HCT116 (cell line): Measurements from ENCODE around the gene ZNF775. TPM values are rescaled to one million over a fixed set of nuclear protein-coding genes. Genes with fewer than 3 reads are reported as not detected.

Experiments used
- ATAC-seq: fragments of 200-7000 bp; cut with Tn5 transposase; 2 replicates; pipeline ENCODE4 v1.9.1; 2020; ENCODE audit warnings: mild to moderate bottlenecking, moderate library complexity
- BruUV-seq: library from RNA; stranded (reverse); fragments of 400-500 nt; replicated peaks from 2 replicates; lab custom pipeline; 2021; lab: Mats Ljungman, UMichigan
- CTCF ChIA-PET: fragments of 300-600 bp; sonication (Branson Sonifier 250); formaldehyde crosslinking; loops from one replicate; lab custom pipeline; 2021; ENCODE audit warnings: antibody characterized with exemption; lab: Charles Lee
- POLR2A ChIA-PET: fragments of 300-600, 350-600 bp; sonication (Branson Sonifier 250); formaldehyde crosslinking; loops from one replicate; lab custom pipeline; 2021; ENCODE audit warnings: antibody characterized with exemption; lab: Charles Lee
- RAD21 ChIA-PET, 2 experiments: fragments of 300-600 bp; sonication (Branson Sonifier 250); formaldehyde crosslinking; loops; one replicate each; lab custom pipeline; 2023; ENCODE audit warnings: low total read pairs in 2 of 2; ENCODE audit not compliant: uncharacterized antibody in 2 of 2, unreplicated experiment in 2 of 2, low non-redundant PET in 1 of 2; lab: Charles Lee
- DNase-seq: peaks from one replicate; pipeline ENCODE4 v3.0.0-alpha.2; 2010; ENCODE audit warnings: low read depth, low spot score
- H2AFZ ChIP-seq: fragments of 200-600 bp; shearing (Covaris generic), sonication (generic); 2 replicates; pipeline ENCODE4 v1.6.1; 2017; ENCODE audit warnings: low read depth, mixed run types, mixed read lengths, antibody characterized with exemption, low read length; ENCODE audit not compliant: poor library complexity, severe bottlenecking
- H3K27ac ChIP-seq: 2 replicates; pipeline ENCODE4 v1.5.1; 2012; ENCODE audit warnings: low read depth, low read length
- H3K27me3 ChIP-seq: fragments of 200-600 bp; sonication (generic); 2 replicates; pipeline ENCODE4 v1.6.1; 2016; ENCODE audit warnings: mixed run types, low read length, mixed read lengths; ENCODE audit not compliant: insufficient read depth
- H3K36me3 ChIP-seq, 2 experiments: fragments of 200-500 bp in 1 of 2; fragments of 200-600 bp in 1 of 2; sonication (Bioruptor generic) in 1 of 2; sonication (generic) in 1 of 2; 2 replicates each; pipeline versions ENCODE4 v1.5.1 to v1.6.1; 2014 to 2016; ENCODE audit warnings: low read length in 2 of 2, inconsistent platforms in 1 of 2, mixed read lengths in 1 of 2, mixed run types in 1 of 2; ENCODE audit not compliant: insufficient read depth in 2 of 2, control insufficient read depth in 1 of 2
- H3K4me1 ChIP-seq, 2 experiments: fragments of 200-600 bp in 1 of 2; sonication (generic) in 1 of 2; 2 replicates each; pipeline versions ENCODE4 v1.5.1 to v1.6.1; 2012 to 2017; ENCODE audit warnings: low read length in 2 of 2, inconsistent platforms in 1 of 2, mild to moderate bottlenecking in 1 of 2, mixed read lengths in 1 of 2, mixed run types in 1 of 2, moderate library complexity in 1 of 2; ENCODE audit not compliant: insufficient read depth in 2 of 2, control insufficient read depth in 1 of 2
- H3K4me2 ChIP-seq: fragments of 200-600 bp; sonication (generic); 2 replicates; pipeline ENCODE4 v1.6.1; 2017; ENCODE audit warnings: mixed run types, low read length, mixed read lengths
- H3K4me3 ChIP-seq, 2 experiments: fragments of 200-600 bp in 1 of 2; sonication (generic) in 1 of 2; replicated peaks in 1 of 2; 2 replicates each; pipeline ENCODE4 v1.5.1; 2011 to 2016; ENCODE audit warnings: low read length in 2 of 2, control low read depth in 1 of 2, low read depth in 1 of 2, mild to moderate bottlenecking in 1 of 2, mixed read lengths in 1 of 2, mixed run types in 1 of 2
- H3K79me2 ChIP-seq: fragments of 200-600 bp; sonication (generic); 2 replicates; pipeline ENCODE4 v1.6.1; 2017; ENCODE audit warnings: mild to moderate bottlenecking, mixed run types, low read length, moderate library complexity, mixed read lengths; ENCODE audit not compliant: insufficient read depth
- H3K9ac ChIP-seq: fragments of 200-600 bp; sonication (generic); 2 replicates; pipeline ENCODE4 v1.6.1; 2016; ENCODE audit warnings: low read length, mixed read lengths
- H3K9me2 ChIP-seq: fragments of 200-600 bp; sonication (generic), shearing (Covaris generic); 2 replicates; pipeline ENCODE4 v1.6.1; 2017; ENCODE audit warnings: mixed run types, mild to moderate bottlenecking, moderate library complexity; ENCODE audit not compliant: insufficient read depth
- H3K9me3 ChIP-seq, 2 experiments: fragments of 200-500 bp in 1 of 2; fragments of 200-600 bp in 1 of 2; sonication (Bioruptor generic) in 1 of 2; sonication (generic) in 1 of 2; 2 replicates each; pipeline ENCODE4 v1.6.1; 2014 to 2017; ENCODE audit warnings: low read length in 2 of 2, mixed read lengths in 2 of 2, inconsistent platforms in 1 of 2, low read depth in 1 of 2, mild to moderate bottlenecking in 1 of 2, mixed run types in 1 of 2, moderate library complexity in 1 of 2; ENCODE audit not compliant: control insufficient read depth in 1 of 2, insufficient read depth in 1 of 2
- H4K20me1 ChIP-seq: fragments of 200-600 bp; sonication (generic), shearing (Covaris generic); 2 replicates; pipeline ENCODE4 v1.6.1; 2017; ENCODE audit warnings: mixed run types, mild to moderate bottlenecking, moderate library complexity; ENCODE audit not compliant: insufficient read depth
- CEBPB ChIP-seq: IDR thresholded peaks from 2 replicates; pipeline ENCODE4 v1.6.1; 2012; ENCODE audit warnings: low read depth
- CTCF ChIP-seq, 3 experiments: fragments of 200-600 bp in 1 of 3; sonication (generic) in 1 of 3; IDR thresholded peaks in 2 of 3; conservative IDR thresholded peaks in 1 of 3; 2 replicates each; pipeline ENCODE4 v1.5.1; 2012 to 2017; ENCODE audit warnings: low read depth in 2 of 3, low read length in 2 of 3, antibody characterized with exemption in 1 of 3, borderline replicate concordance in 1 of 3, control low read depth in 1 of 3, mild to moderate bottlenecking in 1 of 3, mixed read lengths in 1 of 3, mixed run types in 1 of 3, moderate library complexity in 1 of 3; ENCODE audit not compliant: insufficient read depth in 1 of 3
- FOSL1 ChIP-seq: IDR thresholded peaks from 2 replicates; pipeline ENCODE4 v1.6.1; 2012; ENCODE audit warnings: low read depth
- MAX ChIP-seq: IDR thresholded peaks from 2 replicates; pipeline ENCODE4 v1.6.1; 2012
- POLR2A ChIP-seq: IDR thresholded peaks from 2 replicates; pipeline ENCODE4 v1.7.0; 2011; ENCODE audit warnings: borderline replicate concordance; ENCODE audit not compliant: insufficient read depth, insufficient read length; ENCODE audit errors: extremely low read depth
- RAD21 ChIP-seq: IDR thresholded peaks from 2 replicates; pipeline ENCODE4 v1.6.1; 2012; ENCODE audit warnings: low read depth, mild to moderate bottlenecking
- REST ChIP-seq: IDR thresholded peaks from 2 replicates; pipeline ENCODE4 v1.6.1; 2012; ENCODE audit warnings: low read depth
- TCF7L2 ChIP-seq: IDR thresholded peaks from 2 replicates; pipeline ENCODE4 v1.7.0; 2011; ENCODE audit warnings: borderline replicate concordance, inconsistent platforms; ENCODE audit not compliant: insufficient read depth, insufficient read length; ENCODE audit errors: extremely low read depth
- ZNF274 ChIP-seq: fragments of 200-500 bp; sonication (Bioruptor generic); IDR thresholded peaks from 2 replicates; pipeline ENCODE4 v1.6.1; 2014; ENCODE audit warnings: mild to moderate bottlenecking, low read depth, low read length, inconsistent platforms
- intact Hi-C: fragments of 100-400 bp; cut with micrococcal nuclease; formaldehyde crosslinking; loops from 2 replicates; pipeline ENCODE4 v1.10.0; 2022
- total RNA-seq: library from RNA; stranded (reverse); gene quantifications from one replicate; pipeline ENCODE4 v1.2.1, GENCODE V29; 2021; ENCODE audit not compliant: unreplicated experiment

ZNF775 gene
- total RNA-seq, 1 experiment from 2014 or later: 4.5 TPM

- TF ChIP-seq MAX: no peak
- no peak for TF ChIP-seq RAD21
- no peak for TF ChIP-seq FOSL1
- H3K4me2 ChIP-seq: no peak overlapping the region
- no peaks in the 10 kb centered on the region for H3K9me2 ChIP-seq
- H4K20me1 ChIP-seq: no peaks in the 10 kb centered on the region
- H3K9ac ChIP-seq: no peak overlapping the region
- no peaks in the 10 kb centered on the region for H3K36me3 ChIP-seq
- intact Hi-C loops: no loop called here
- BruUV-seq: no TSS peak
- CTCF ChIA-PET: no interaction called here
- ATAC-seq: no peak
- H2AFZ ChIP-seq: no peak overlapping the region
- H3K9me3 ChIP-seq: peaks cover 3 to 8% of the 10 kb centered on the region in 2 experiments; a peak in 1 of 4 replicates
- H3K4me1 ChIP-seq: no peaks in the 10 kb centered on the region
- RAD21 ChIA-PET: no interaction called here
- no peak overlapping the region for H3K4me3 ChIP-seq
- no peak overlapping the region for H3K27ac ChIP-seq
- H3K79me2 ChIP-seq: no peaks in the 10 kb centered on the region
- POLR2A ChIA-PET: no interaction called here
- H3K27me3 ChIP-seq: no peaks in the 10 kb centered on the region
- DNase-seq: no peak
These were observed 64.8 kb downstream of the ZNF775 start for GRCh38 chr7:150443793-150444540.

DNA sequence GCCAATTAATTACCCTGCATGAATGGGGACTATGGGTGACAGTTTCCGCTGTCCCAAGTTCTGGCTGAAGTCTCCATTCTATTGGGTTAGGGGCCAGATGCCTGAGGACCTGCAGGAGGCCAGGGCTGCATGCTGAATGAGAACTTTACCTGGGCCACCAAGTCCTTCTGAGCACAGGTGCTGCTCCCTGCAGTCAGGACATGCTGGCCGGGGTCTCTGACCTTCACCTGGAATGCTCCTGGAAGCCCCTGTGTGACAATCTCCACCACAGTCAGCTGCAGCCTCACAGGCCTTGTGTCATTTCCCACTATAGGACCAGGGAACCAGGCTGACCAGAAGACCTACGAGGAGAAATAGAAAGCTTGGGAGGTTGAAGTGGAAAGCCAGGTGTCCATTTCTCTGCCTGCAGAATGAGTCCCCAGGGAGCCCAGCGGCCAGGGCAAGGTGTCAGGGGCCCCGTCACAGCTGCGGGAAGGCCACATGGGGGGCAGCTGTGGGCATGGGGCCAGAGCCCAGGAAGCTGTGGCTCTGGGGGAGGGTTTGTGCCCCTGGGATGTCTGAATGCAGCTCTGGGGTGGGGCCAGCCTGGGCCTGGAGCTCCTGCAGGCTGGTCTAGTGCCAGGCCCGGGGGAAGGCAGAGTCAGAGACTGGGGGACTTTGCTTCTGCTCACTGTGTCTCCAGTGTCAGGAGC lies 65.7 kb downstream of the ZNF775 start:
- CTCF ChIA-PET: no interaction called here
- Histone ChIP-seq H3K4me1 (no peaks in the 10 kb centered on the region), H3K79me2 (no peaks in the 10 kb centered on the region), H2AFZ (no peak overlapping the region), H3K27me3 (no peaks in the 10 kb centered on the region), H3K9me3 (peaks cover 3 to 8% of the 10 kb centered on the region in 2 experiments; a peak in 1 of 4 replicates), H4K20me1 (no peaks in the 10 kb centered on the region), H3K27ac (no peak overlapping the region), H3K4me3 (no peak overlapping the region), H3K4me2 (no peak overlapping the region), H3K9ac (no peak overlapping the region), H3K9me2 (no peaks in the 10 kb centered on the region), H3K36me3 (no peaks in the 10 kb centered on the region)
- DNase-seq (no peak), ATAC-seq (no peak)
- intact Hi-C loops: loop anchor here (5.0 kb wide), 1 partner anchor 857 kb away; no protein-coding TSS in a partner anchor
- BruUV-seq: no TSS peak
- TF ChIP-seq ZNF274: no peak
- TF ChIP-seq RAD21: no peak
- TF ChIP-seq CTCF (IDR thresholded peaks at IDR 0.05 in 2 of 3, conservative IDR thresholded peaks at IDR 0.05 in 1 of 3; ENCODE audit: borderline replicate concordance in 1 of 3, insufficient read depth in 1 of 3, low read depth in 2 of 3, low read length in 2 of 3): no peak
- TF ChIP-seq TCF7L2: no peak
- TF ChIP-seq MAX: no peak
- no peak for TF ChIP-seq REST
- TF ChIP-seq POLR2A: no peak
- no peak for TF ChIP-seq CEBPB
- RAD21 ChIA-PET: no interaction called here
- POLR2A ChIA-PET: no interaction called here
